Activated B cell treated with CpG ODN at 0.5 μM for 24 hours (primary cell): ENCODE results near the gene CSF1. TPM values are rescaled to one million over a fixed set of nuclear protein-coding genes. Genes with fewer than 3 reads are reported as not detected.
A peak's percentile ranks its signal among the peaks of the same experiment; 100 is the strongest.

ENCODE experiments used
- ATAC-seq: fragments of 200-7000 bp; cut with Tn5 transposase; one replicate; pipeline ENCODE4 v1.10.0; 2021; ENCODE audit warnings: low read depth, mild to moderate bottlenecking, moderate library complexity
- CTCF ChIA-PET: fragments of 350-600 bp; sonication (Branson Sonifier 250); formaldehyde crosslinking; loops from one replicate; lab custom pipeline; 2021; ENCODE audit warnings: antibody characterized with exemption; lab: Charles Lee
- POLR2A ChIA-PET: fragments of 350-600 bp; sonication (Branson Sonifier 250); formaldehyde crosslinking; loops from one replicate; lab custom pipeline; 2021; ENCODE audit warnings: antibody characterized with exemption; lab: Charles Lee
- DNase-seq: peaks from one replicate; pipeline ENCODE4 v3.0.0; 2022
- H3K27ac Mint-ChIP-seq: one replicate; pipeline ENCODE4 v1.8.0; 2020; ENCODE audit warnings: mixed read lengths
- H3K27me3 Mint-ChIP-seq: one replicate; pipeline ENCODE4 v1.8.0; 2021; ENCODE audit warnings: mixed read lengths
- H3K36me3 Mint-ChIP-seq: one replicate; pipeline ENCODE4 v1.8.0; 2021; ENCODE audit warnings: low read depth, mixed read lengths
- H3K4me1 Mint-ChIP-seq: one replicate; pipeline ENCODE4 v1.8.0; 2021; ENCODE audit warnings: mixed read lengths
- H3K4me3 Mint-ChIP-seq: one replicate; pipeline ENCODE4 v1.8.0; 2020; ENCODE audit warnings: mild to moderate bottlenecking, mixed read lengths
- H3K9me3 Mint-ChIP-seq: one replicate; pipeline ENCODE4 v1.8.0; 2020; ENCODE audit warnings: mixed read lengths
- CTCF ChIP-seq: fragments of 200-600 bp; IDR thresholded peaks from one replicate; pipeline ENCODE4 v1.8.0; 2022; ENCODE audit warnings: antibody characterized with exemption, mild to moderate bottlenecking
- intact Hi-C: fragments of 100-400 bp; cut with micrococcal nuclease; formaldehyde crosslinking; loops from one replicate; pipeline ENCODE4 v1.15.1; 2024
- total RNA-seq: library from RNA; stranded (reverse); gene quantifications from 2 replicates; pipeline ENCODE4 v1.2.3, GENCODE V29; 2022

The CSF1 gene
- total RNA-seq, 1 donor from 2014 or later: 2.0 TPM

- Mint-ChIP-seq H3K4me3 (no peak overlapping the region), H3K4me1 (peaks cover 22% of the 10 kb centered on the region), H3K27ac (no peak overlapping the region), H3K9me3 (no peaks in the 10 kb centered on the region), H3K27me3 (peaks cover 15% of the 10 kb centered on the region), H3K36me3 (no peaks in the 10 kb centered on the region)
- CTCF ChIA-PET: no interaction called here
- intact Hi-C loops: no loop called here
- POLR2A ChIA-PET: no interaction called here
- no peak for TF ChIP-seq CTCF
- DNase-seq (no peak), ATAC-seq (no peak)
These were observed 17.0 kb upstream of the CSF1 start for GRCh38 chr1:109893532-109894171.

- H3K4me1 Mint-ChIP-seq: peaks cover 15% of the 10 kb centered on the region
- CTCF ChIA-PET: interaction anchor here (0.6 kb wide), 1 partner anchor 1136 kb away, joined by 3 read pairs; no protein-coding TSS in a partner anchor
- H3K36me3 Mint-ChIP-seq: no peaks in the 10 kb centered on the region
- H3K27me3 Mint-ChIP-seq: peaks cover 10% of the 10 kb centered on the region
- POLR2A ChIA-PET: interaction anchor here (1.0 kb wide), 1 partner anchor 8 kb away, joined by 3 read pairs; no protein-coding TSS in a partner anchor
- H3K27ac Mint-ChIP-seq: no peak overlapping the region
- peak; percentile 37 for ATAC-seq
- no peak overlapping the region for H3K4me3 Mint-ChIP-seq
- DNase-seq: no peak
- intact Hi-C loops: no loop called here
- no peaks in the 10 kb centered on the region for H3K9me3 Mint-ChIP-seq
- no peak for TF ChIP-seq CTCF
These were observed 15.6 kb upstream of the CSF1 start for GRCh38 chr1:109894823-109895719.

- ATAC-seq: no peak
- H3K27ac Mint-ChIP-seq: no peak overlapping the region
- intact Hi-C loops: no loop called here
- no peak for DNase-seq
- ChIA-PET CTCF (interaction anchor here (0.6 kb wide), 1 partner anchor 1136 kb away, joined by 3 read pairs; no protein-coding TSS in a partner anchor), POLR2A (interaction anchor here (1.0 kb wide), 1 partner anchor 9 kb away, joined by 3 read pairs; no protein-coding TSS in a partner anchor)
- no peaks in the 10 kb centered on the region for H3K9me3 Mint-ChIP-seq
- TF ChIP-seq CTCF: no peak
- no peak overlapping the region for H3K4me3 Mint-ChIP-seq
- H3K4me1 Mint-ChIP-seq: peaks cover 10% of the 10 kb centered on the region
- peaks cover 8% of the 10 kb centered on the region for H3K27me3 Mint-ChIP-seq
- no peaks in the 10 kb centered on the region for H3K36me3 Mint-ChIP-seq
These were observed 14.7 kb upstream of the CSF1 start for GRCh38 chr1:109895720-109896504.

GRCh38 chr1:109896681-109897080 is 14.0 kb upstream of the CSF1 start:
- Mint-ChIP-seq H3K4me1 (peaks cover 4% of the 10 kb centered on the region), H3K27ac (no peak overlapping the region), H3K4me3 (no peak overlapping the region), H3K27me3 (peaks cover 3% of the 10 kb centered on the region), H3K36me3 (no peaks in the 10 kb centered on the region), H3K9me3 (no peaks in the 10 kb centered on the region)
- no peak for TF ChIP-seq CTCF
- ATAC-seq (no peak), DNase-seq (no peak)
- POLR2A ChIA-PET: interaction anchor here (0.8 kb wide), 1 partner anchor 10 kb away, joined by 3 read pairs; no protein-coding TSS in a partner anchor
- CTCF ChIA-PET: interaction anchor here (1.4 kb wide), 1 partner anchor 87 kb away, joined by 3 read pairs; no protein-coding TSS in a partner anchor
- intact Hi-C loops: no loop called here
